OCI-LY7 (cell line): Measurements from ENCODE around the gene ARL16.

Source experiments
- EZH2phosphoT487 ChIP-seq: fragments of 200-600 bp; sonication (generic); IDR thresholded peaks from 2 replicates; pipeline ENCODE4 v1.6.1; 2018; ENCODE audit warnings: low read depth, borderline replicate concordance, mild to moderate bottlenecking, mixed run types, antibody characterized with exemption, low read length, moderate library complexity, mixed read lengths
- TF ChIP-seq, protein P1 (sequence below): fragments of 200-600 bp; sonication (generic); conservative IDR thresholded peaks from 2 replicates; pipeline ENCODE4 v1.5.1; 2014; ENCODE audit warnings: mild to moderate bottlenecking, antibody characterized with exemption, low read length, moderate library complexity, mixed read lengths

DNA sequence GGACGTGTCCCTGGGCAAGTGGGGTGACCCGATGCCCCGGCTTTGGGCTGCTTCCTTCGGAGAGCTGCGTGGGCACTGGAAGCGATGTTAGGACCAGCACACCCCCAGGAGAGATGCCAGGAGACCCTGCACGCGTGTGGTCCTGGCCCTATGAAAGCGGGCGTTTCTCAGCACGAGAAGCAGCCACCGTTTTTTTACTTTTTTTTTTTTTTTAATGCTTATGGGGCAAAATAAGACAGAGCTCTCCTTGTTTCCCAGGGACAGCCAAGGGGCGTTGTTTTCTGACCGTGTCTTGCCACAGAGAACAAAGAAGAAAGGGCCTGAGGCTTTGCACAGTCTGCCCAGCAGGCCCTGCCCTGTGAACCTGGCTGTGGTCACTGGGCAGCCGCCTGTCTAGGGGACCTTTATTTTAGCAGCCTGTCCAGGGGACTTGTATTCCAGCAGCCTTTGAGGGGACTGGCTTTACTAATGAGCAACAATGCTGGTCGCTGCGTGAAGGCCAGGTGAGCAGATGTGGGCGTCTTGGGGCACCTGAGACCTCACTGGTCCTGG lies 29.5 kb upstream of the ARL16 start:
- TF ChIP-seq, protein P1, sequence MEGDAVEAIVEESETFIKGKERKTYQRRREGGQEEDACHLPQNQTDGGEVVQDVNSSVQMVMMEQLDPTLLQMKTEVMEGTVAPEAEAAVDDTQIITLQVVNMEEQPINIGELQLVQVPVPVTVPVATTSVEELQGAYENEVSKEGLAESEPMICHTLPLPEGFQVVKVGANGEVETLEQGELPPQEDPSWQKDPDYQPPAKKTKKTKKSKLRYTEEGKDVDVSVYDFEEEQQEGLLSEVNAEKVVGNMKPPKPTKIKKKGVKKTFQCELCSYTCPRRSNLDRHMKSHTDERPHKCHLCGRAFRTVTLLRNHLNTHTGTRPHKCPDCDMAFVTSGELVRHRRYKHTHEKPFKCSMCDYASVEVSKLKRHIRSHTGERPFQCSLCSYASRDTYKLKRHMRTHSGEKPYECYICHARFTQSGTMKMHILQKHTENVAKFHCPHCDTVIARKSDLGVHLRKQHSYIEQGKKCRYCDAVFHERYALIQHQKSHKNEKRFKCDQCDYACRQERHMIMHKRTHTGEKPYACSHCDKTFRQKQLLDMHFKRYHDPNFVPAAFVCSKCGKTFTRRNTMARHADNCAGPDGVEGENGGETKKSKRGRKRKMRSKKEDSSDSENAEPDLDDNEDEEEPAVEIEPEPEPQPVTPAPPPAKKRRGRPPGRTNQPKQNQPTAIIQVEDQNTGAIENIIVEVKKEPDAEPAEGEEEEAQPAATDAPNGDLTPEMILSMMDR: no peak
- no peak for TF ChIP-seq EZH2phosphoT487
